ENCODE results near the gene RDH5. TPM values are rescaled to one million over a fixed set of nuclear protein-coding genes. Genes with fewer than 3 reads are reported as not detected.

RDH5 gene
- polyA plus RNA-seq, 1 donor from 2014 or later: 3.4 TPM

GRCh38 chr12:55765736-55766290 lies 45.6 kb downstream of the RDH5 start:
- Histone ChIP-seq H3K27me3 (ENCODE audit: insufficient read depth, low read depth, low read length) (no peaks in the 10 kb centered on the region), H3K4me2 (ENCODE audit: low read length) (no peak overlapping the region), H3K36me3 (ENCODE audit: insufficient read depth, low read length) (peaks cover 4% of the 10 kb centered on the region), H3K79me2 (replicated peaks; ENCODE audit: insufficient read depth, low read length) (no peaks in the 10 kb centered on the region), H3F3A (ENCODE audit: insufficient read depth, low read length, poor library complexity, severe bottlenecking) (no peaks in the 10 kb centered on the region), H3K9me3 (ENCODE audit: low read length) (no peaks in the 10 kb centered on the region), H3K27ac (ENCODE audit: low read length) (no peak overlapping the region), H3K4me3 (ENCODE audit: low read length) (no peak overlapping the region), H3K9me2 (ENCODE audit: insufficient read depth, low read length) (no peaks in the 10 kb centered on the region), H4K20me1 (ENCODE audit: insufficient read depth) (no peaks in the 10 kb centered on the region), H3K9ac (ENCODE audit: low read length) (no peak overlapping the region), H2AFZ (ENCODE audit: low read depth, low read length) (no peak overlapping the region)
- no peak for TF ChIP-seq EP300 (conservative IDR thresholded peaks at IDR 0.05; ENCODE audit: poor library complexity, severe bottlenecking)
- TF ChIP-seq EZH2 (IDR thresholded peaks at IDR 0.05; ENCODE audit: borderline replicate concordance, insufficient read depth, low read length, poor library complexity, severe bottlenecking): no peak
- TF ChIP-seq RAD21 (conservative IDR thresholded peaks at IDR 0.05): no peak
- TF ChIP-seq CTCF (IDR thresholded peaks at IDR 0.05; ENCODE audit: poor library complexity, severe bottlenecking): no peak
- TF ChIP-seq SMC3 (conservative IDR thresholded peaks at IDR 0.05; ENCODE audit: poor library complexity): no peak
- no peak for TF ChIP-seq TAF1 (IDR thresholded peaks at IDR 0.05; ENCODE audit: low read depth)
- TF ChIP-seq MXI1 (conservative IDR thresholded peaks at IDR 0.05; ENCODE audit: poor library complexity, severe bottlenecking): no peak
- no peak for TF ChIP-seq POLR2AphosphoS5 (IDR thresholded peaks at IDR 0.05)
- no peak for TF ChIP-seq REST (IDR thresholded peaks at IDR 0.05; ENCODE audit: borderline replicate concordance)

- no peak overlapping the region for H3K27ac ChIP-seq (ENCODE audit: low read length)
- H3K9me2 ChIP-seq (ENCODE audit: insufficient read depth, low read length): no peaks in the 10 kb centered on the region
- H2AFZ ChIP-seq (ENCODE audit: low read depth, low read length): no peak overlapping the region
- no peak overlapping the region for H3K4me3 ChIP-seq (ENCODE audit: low read length)
- H3K4me2 ChIP-seq (ENCODE audit: low read length): no peak overlapping the region
- TF ChIP-seq EZH2 (IDR thresholded peaks at IDR 0.05; ENCODE audit: borderline replicate concordance, insufficient read depth, low read length, poor library complexity, severe bottlenecking) (no peak), SMC3 (conservative IDR thresholded peaks at IDR 0.05; ENCODE audit: poor library complexity) (no peak), REST (IDR thresholded peaks at IDR 0.05; ENCODE audit: borderline replicate concordance) (no peak), POLR2AphosphoS5 (IDR thresholded peaks at IDR 0.05) (no peak), CTCF (IDR thresholded peaks at IDR 0.05; ENCODE audit: poor library complexity, severe bottlenecking) (no peak), RAD21 (conservative IDR thresholded peaks at IDR 0.05) (no peak), TAF1 (IDR thresholded peaks at IDR 0.05; ENCODE audit: low read depth) (no peak), MXI1 (conservative IDR thresholded peaks at IDR 0.05; ENCODE audit: poor library complexity, severe bottlenecking) (no peak), EP300 (conservative IDR thresholded peaks at IDR 0.05; ENCODE audit: poor library complexity, severe bottlenecking) (no peak)
- H3K9ac ChIP-seq (ENCODE audit: low read length): no peak overlapping the region
- no peaks in the 10 kb centered on the region for H3K79me2 ChIP-seq (replicated peaks; ENCODE audit: insufficient read depth, low read length)
- no peaks in the 10 kb centered on the region for H3K9me3 ChIP-seq (ENCODE audit: low read length)
- H3K36me3 ChIP-seq (ENCODE audit: insufficient read depth, low read length): peaks cover 4% of the 10 kb centered on the region
- no peaks in the 10 kb centered on the region for H4K20me1 ChIP-seq (ENCODE audit: insufficient read depth)
- no peaks in the 10 kb centered on the region for H3K27me3 ChIP-seq (ENCODE audit: insufficient read depth, low read depth, low read length)
- no peaks in the 10 kb centered on the region for H3F3A ChIP-seq (ENCODE audit: insufficient read depth, low read length, poor library complexity, severe bottlenecking)
Measured at GRCh38 chr12:55767156-55767555, 47.0 kb downstream of the RDH5 start.

Measured in neural cell (in vitro differentiated cells).